AG04450 (cell line): ENCODE results near the gene SECISBP2. TPM values are rescaled to one million over a fixed set of nuclear protein-coding genes. Genes with fewer than 3 reads are reported as not detected.
"Not testable (repeated sequence)": the region's sequence is repeated elsewhere in the genome, so short reads cannot be mapped to it uniquely, and the experiment has no call there.

ENCODE experiments used
- CTCF ChIA-PET: fragments of 300-600, 350-600 bp; formaldehyde crosslinking; extraction: SDS; loops from one replicate; lab custom pipeline; 2022; ENCODE audit warnings: antibody characterized with exemption, inconsistent platforms; lab: Charles Lee
- POLR2A ChIA-PET: fragments of 350-600 bp; formaldehyde crosslinking; extraction: SDS; loops from one replicate; lab custom pipeline; 2021; ENCODE audit warnings: antibody characterized with exemption, inconsistent platforms; lab: Yijun Ruan, JAX
- DNase-seq: peaks from one replicate; pipeline ENCODE4 v3.0.0-alpha.2; 2011; ENCODE audit warnings: low read depth, low spot score
- H3K27ac ChIP-seq: one replicate; pipeline ENCODE4 v1.5.1; 2012; ENCODE audit warnings: low read depth, low read length, control low read depth
- H3K27me3 ChIP-seq: one replicate; pipeline ENCODE4 v1.6.0; 2012; ENCODE audit warnings: low read length; ENCODE audit not compliant: control insufficient read depth, insufficient read depth
- H3K4me3 ChIP-seq: 2 replicates; pipeline ENCODE4 v1.5.1; 2011; ENCODE audit warnings: mild to moderate bottlenecking, low read depth, low read length, control low read depth
- H3K9me3 ChIP-seq: 2 replicates; pipeline ENCODE4 v1.5.1; 2012; ENCODE audit warnings: low read length; ENCODE audit not compliant: control insufficient read depth, insufficient read depth
- CTCF ChIP-seq: IDR thresholded peaks from 2 replicates; pipeline ENCODE4 v1.5.1; 2011; ENCODE audit warnings: low read depth, low read length, control low read depth, inconsistent platforms
- polyA plus RNA-seq: library from polyadenylated mRNA; depleted of rRNA; stranded (reverse); fragments of >200 nt; gene quantifications from 2 replicates; pipeline ENCODE4 v1.2.3, GENCODE V29; 2011

The SECISBP2 gene
- polyA plus RNA-seq, 1 experiment, result 26.3 TPM

GRCh38 chr9:89367281-89367680 lies 49.0 kb downstream of the SECISBP2 start:
- ChIA-PET CTCF (no interaction called here), POLR2A (no interaction called here)
- no peak for TF ChIP-seq CTCF
- H3K4me3 ChIP-seq, result no peak overlapping the region
- H3K9me3 ChIP-seq, result no peaks in the 10 kb centered on the region; the same call in 1 of the 2 replicates
- H3K27ac ChIP-seq, result no peak overlapping the region
- no peak for DNase-seq
- no peaks in the 10 kb centered on the region for H3K27me3 ChIP-seq

- POLR2A ChIA-PET, result no interaction called here
- Histone ChIP-seq H3K27me3 (no peaks in the 10 kb centered on the region), H3K27ac (no peak overlapping the region), H3K9me3 (no peaks in the 10 kb centered on the region; the same call in 1 of the 2 replicates), H3K4me3 (no peak overlapping the region)
- no peak for TF ChIP-seq CTCF
- CTCF ChIA-PET, result interaction anchor here (1.3 kb wide), 1 partner anchor 181 kb away, joined by 3 read pairs; no protein-coding TSS in a partner anchor
- no peak for DNase-seq
Measured at GRCh38 chr9:89367726-89368437, 49.6 kb downstream of the SECISBP2 start.

DNA sequence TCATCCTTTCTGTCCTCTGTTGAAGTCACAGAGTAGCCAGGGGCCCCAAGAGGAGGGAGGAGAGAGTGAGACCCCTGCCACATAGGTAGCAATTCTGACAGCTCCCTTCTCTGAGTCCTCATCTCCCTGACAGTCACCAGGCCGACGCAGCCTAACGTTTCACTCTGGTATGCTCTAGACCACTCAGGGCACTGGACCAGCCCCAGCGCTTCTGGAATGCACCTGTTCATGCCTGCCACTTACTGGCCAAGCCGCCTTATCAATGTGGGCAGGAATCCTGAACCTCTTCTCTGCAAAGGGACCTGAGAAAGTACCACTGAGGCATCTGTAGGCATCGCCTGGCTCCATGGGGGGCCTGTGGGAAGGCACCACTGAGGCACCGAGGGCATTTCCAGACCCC lies 50.2 kb downstream of the SECISBP2 start:
- no peak for TF ChIP-seq CTCF
- ChIA-PET POLR2A (no interaction called here), CTCF (interaction anchor here (1.3 kb wide), 1 partner anchor 180 kb away, joined by 3 read pairs; no protein-coding TSS in a partner anchor)
- Histone ChIP-seq H3K27ac (no peak overlapping the region), H3K9me3 (no peaks in the 10 kb centered on the region; the same call in 1 of the 2 replicates), H3K27me3 (no peaks in the 10 kb centered on the region), H3K4me3 (no peak overlapping the region)
- DNase-seq, result no peak

GRCh38 chr9:89368978-89369377 lies 50.7 kb downstream of the SECISBP2 start:
- no peaks in the 10 kb centered on the region; the same call in 1 of the 2 replicates for H3K9me3 ChIP-seq
- ChIA-PET CTCF (interaction anchor here (1.0 to 1.3 kb wide), 2 partner anchors 180 to 181 kb away, joined by 3 read pairs; no protein-coding TSS in a partner anchor), POLR2A (no interaction called here)
- DNase-seq, result no peak
- TF ChIP-seq CTCF, result no peak
- no peak overlapping the region for H3K4me3 ChIP-seq
- no peak overlapping the region for H3K27ac ChIP-seq
- H3K27me3 ChIP-seq, result no peaks in the 10 kb centered on the region

DNA sequence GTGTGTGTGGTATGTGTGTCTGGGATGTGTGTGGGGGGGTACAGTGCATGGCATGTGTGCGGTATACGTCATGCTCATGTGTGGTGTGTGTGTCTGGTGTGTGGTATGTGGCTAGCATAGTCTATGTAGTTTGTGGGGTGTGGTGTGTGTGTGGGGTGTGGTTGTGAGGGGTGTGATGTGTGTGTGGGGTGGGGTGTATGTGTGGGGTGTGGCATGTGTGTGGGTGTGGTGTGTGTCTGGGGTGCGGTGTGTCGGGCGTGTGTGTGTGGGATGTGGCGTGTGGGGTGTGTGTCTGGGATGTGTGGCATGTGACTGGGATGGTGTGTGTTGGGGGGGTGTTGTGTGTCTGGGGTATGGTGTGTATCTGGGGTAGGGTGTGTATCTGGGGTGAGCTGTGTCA lies 52.3 kb downstream of the SECISBP2 start:
- no peak overlapping the region for H3K4me3 ChIP-seq
- POLR2A ChIA-PET, result no interaction called here
- H3K27me3 ChIP-seq, result no peaks in the 10 kb centered on the region
- CTCF ChIA-PET, result no interaction called here
- no peak overlapping the region for H3K27ac ChIP-seq
- no peak for TF ChIP-seq CTCF
- H3K9me3 ChIP-seq, result no peaks in the 10 kb centered on the region; the same call in 1 of the 2 replicates
- no peak for DNase-seq

DNA sequence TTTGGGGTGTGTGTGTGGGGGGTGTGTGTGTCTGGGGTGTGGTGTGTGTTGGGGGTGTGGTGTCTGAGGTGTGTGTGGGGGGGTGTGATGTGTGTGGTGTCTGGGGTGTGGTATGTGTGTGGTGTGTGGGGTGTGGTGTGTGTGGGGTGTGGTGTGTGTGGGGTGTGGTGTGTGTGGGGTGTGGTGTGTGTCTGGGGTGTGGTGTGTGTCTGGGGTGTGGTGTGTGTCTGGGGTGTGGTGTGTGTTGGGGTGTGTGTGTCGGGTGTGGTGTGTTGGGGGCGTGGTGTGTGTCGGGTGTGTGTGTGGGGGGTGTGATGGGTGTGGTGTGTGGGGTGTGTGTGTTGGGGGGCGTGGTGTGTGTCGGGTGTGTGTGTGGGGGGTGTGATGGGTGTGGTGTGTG lies 53.5 kb downstream of the SECISBP2 start:
- H3K27ac ChIP-seq, H3K4me3 ChIP-seq, DNase-seq, POLR2A ChIA-PET, H3K27me3 ChIP-seq, H3K9me3 ChIP-seq: not testable (repeated sequence)
- CTCF ChIA-PET, result interaction anchor here (1.0 kb wide), 1 partner anchor 177 kb away, joined by 3 read pairs; no protein-coding TSS in a partner anchor
